Left forelimb (tissue), 1 donor: Measurements from ENCODE around the gene ITGA5.

ENCODE experiments used
- DNase-seq: peaks from one replicate; pipeline ENCODE4 v3.0.0-alpha.2; 2018; ENCODE audit warnings: low spot score

The ITGA5 gene

DNA sequence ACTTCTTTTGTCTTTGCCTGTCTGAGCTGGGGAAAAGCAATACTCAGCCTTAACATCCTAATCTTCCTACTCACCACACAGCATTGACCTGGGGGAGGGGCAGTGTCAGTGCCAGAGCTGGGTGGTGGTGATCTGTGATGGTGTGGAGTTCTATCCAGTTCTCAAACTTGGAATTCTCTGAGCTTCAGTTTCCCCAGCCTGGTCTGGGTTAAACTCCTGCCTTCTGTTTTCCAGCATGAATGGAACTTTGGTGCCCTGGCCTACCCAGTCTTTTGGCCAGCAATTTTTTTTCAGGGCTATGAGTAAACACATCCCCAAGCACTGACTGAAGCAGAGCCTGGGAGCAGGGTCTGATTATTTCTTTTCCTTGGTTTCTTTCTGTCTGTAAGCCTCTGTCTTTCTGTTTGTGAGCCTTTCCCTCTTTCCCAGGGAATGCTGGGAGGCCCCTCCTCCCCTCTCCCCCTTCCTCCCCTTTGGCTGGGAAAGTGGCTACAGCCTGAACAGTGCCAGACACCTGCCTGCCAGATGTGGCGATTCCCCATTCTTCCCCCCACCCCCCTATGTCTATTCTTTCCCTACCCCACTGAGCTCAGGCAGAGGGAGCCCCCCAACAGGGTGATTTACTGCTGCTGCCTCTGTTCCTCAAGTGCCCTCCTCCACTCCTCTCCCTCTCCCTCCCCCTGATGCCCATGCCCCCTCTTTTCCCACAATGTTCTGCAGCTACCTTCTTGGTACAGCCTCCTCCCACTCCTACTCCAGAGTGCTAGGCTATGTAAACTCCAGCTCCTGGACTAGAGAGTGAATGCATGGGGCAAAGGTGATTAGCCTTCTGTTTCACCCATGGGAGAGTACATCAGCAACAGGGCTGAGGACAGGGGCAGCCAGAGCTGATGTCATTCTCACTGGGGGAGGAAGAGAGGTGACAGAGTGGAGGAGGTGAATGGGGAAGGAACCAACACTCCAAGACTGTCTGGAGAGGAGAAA lies 65.9 kb downstream of the ITGA5 start:
- DNase-seq: no peak

GRCh38 chr12:54352022-54352531 lies 67.0 kb downstream of the ITGA5 start:
- no peak for DNase-seq

DNA sequence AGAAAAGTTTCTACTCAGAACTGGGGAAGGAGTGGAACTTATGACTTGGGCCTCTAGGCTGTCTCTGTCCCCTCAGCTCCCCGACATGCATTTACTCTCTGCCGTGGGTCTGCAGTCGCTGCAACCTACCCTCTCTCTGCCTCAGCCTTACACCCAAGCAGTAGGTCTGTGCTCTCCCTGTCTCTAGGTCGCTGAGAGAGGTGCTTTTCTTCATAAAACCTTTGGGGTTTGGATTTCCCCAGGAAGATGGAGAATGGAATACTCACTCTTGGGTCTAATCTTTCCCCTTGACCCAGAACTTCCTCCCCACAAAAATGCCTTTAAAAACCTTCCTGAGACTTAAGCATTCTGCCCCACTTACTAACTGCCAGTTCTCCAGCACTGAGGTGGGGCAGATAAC lies 67.7 kb downstream of the ITGA5 start:
- DNase-seq: no peak

- no peak for DNase-seq
Observed at GRCh38 chr12:54350743-54351142, 68.3 kb downstream of the ITGA5 start.

DNA sequence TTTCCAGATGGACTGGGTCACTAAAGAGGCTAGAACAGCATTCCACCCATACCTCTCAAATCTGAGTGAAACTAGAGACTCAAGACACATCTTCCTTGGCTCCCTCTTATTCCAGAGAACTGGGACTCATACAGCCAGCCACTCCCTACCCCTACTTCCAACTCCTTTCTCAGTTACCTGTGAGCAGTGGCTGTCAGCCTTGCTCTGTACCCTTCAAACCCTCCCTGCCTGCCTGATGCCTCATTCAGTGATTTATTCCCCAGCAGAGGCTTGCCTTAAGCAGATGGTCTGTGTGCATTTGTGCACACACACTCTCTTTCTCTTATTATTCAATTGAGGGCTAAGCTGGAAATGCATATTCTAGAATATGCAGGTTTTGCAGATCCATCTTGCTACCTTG lies 69.4 kb downstream of the ITGA5 start:
- DNase-seq: no peak

DNA sequence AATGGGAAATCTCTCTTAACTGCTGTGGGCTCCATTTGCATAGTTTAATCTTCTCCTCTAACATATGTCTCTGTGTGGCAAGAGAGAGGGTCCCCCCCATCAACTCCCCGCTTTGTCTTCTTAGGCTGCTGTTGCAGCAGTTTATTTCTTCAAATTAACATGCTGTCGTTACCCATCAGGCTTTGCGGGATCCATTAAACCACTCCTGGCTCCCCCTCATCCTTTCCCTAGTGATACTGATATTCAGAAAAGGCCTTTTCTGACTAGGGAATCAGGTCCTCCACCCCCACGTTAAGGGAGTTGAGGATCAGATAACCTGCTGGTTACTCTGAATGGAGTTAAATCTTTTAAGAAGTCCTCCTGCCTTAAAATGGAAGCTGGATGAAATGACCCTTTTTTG lies 70.0 kb downstream of the ITGA5 start:
- DNase-seq: no peak
